Gastrocnemius medialis (tissue), 4 donors: ENCODE data around the gene CACNA2D2. TPM values are rescaled to one million over a fixed set of nuclear protein-coding genes. Genes with fewer than 3 reads are reported as not detected.

ENCODE experiments used
- ATAC-seq, 2 donors: fragments of 150-250 bp; one replicate each; pipeline ENCODE4 v1.9.1; 2016
- DNase-seq, 2 donors: peaks; one replicate each; pipeline ENCODE4 v3.0.0-alpha.2; 2019
- H3K27ac ChIP-seq, 4 donors: fragments of 200-600 bp; sonication (generic); 1 replicate in 1 of 4; 2 replicates in 3 of 4; pipeline ENCODE4 v1.5.1; 2016 to 2018; ENCODE audit warnings: mild to moderate bottlenecking in 2 of 4, moderate library complexity in 1 of 4
- H3K27me3 ChIP-seq, 3 donors: fragments of 200-600 bp; sonication (generic) in 2 of 3; 1 replicate in 1 of 3; 2 replicates in 2 of 3; pipeline versions ENCODE4 v1.5.1 to v1.6.0; 2016 to 2019; ENCODE audit warnings: mild to moderate bottlenecking in 1 of 3, moderate library complexity in 1 of 3
- H3K36me3 ChIP-seq, 2 donors: fragments of 200-600 bp; sonication (generic) in 1 of 2; one replicate each; pipeline ENCODE4 v1.5.1; 2017 to 2018
- H3K4me1 ChIP-seq, 2 donors: fragments of 200-600 bp; sonication (generic) in 1 of 2; one replicate each; pipeline ENCODE4 v1.5.1; 2016 to 2017; ENCODE audit warnings: mild to moderate bottlenecking in 2 of 2
- H3K4me3 ChIP-seq, 4 donors: fragments of 200-600 bp; sonication (generic) in 3 of 4; 1 replicate in 1 of 4; 2 replicates in 3 of 4; pipeline ENCODE4 v1.5.1; 2016 to 2019; ENCODE audit warnings: mild to moderate bottlenecking in 2 of 4
- H3K9me3 ChIP-seq, 3 donors: fragments of 200-600 bp; sonication (generic) in 2 of 3; 1 replicate in 1 of 3; 2 replicates in 2 of 3; pipeline ENCODE4 v1.5.1; 2016 to 2019
- CTCF ChIP-seq, 5 experiments: fragments of 450-650 bp in 3 of 5; fragments of 200-600 bp in 2 of 5; sonication (generic) in 2 of 5; IDR thresholded peaks in 4 of 5; conservative IDR thresholded peaks in 1 of 5; 1 replicate in 4 of 5; 2 replicates in 1 of 5; pipeline ENCODE4 v1.5.1; 2016 to 2019; ENCODE audit warnings: antibody characterized with exemption in 5 of 5, mild to moderate bottlenecking in 3 of 5, moderate library complexity in 3 of 5
- POLR2A ChIP-seq, 2 donors: fragments of 450-650 bp; IDR thresholded peaks; one replicate each; pipeline ENCODE4 v1.6.1; 2017; ENCODE audit warnings: antibody characterized with exemption in 2 of 2, mild to moderate bottlenecking in 2 of 2, moderate library complexity in 2 of 2
- in situ Hi-C, 4 donors: fragments of 200-750 bp; cut with MboI; loops; one replicate each; pipeline versions ENCODE4 v1.15.0 to v1.8.0; 2017; ENCODE audit warnings: low sequenced_read_pairs in 4 of 4
- intact Hi-C: fragments of 100-400 bp; cut with DNase I; formaldehyde crosslinking; loops from one replicate; pipeline ENCODE4 v1.15.1; 2023; ENCODE audit warnings: low total_unique reads
- total RNA-seq, 4 donors: library from RNA; depleted of rRNA; stranded (reverse); fragments of >200 nt; gene quantifications; one replicate each; pipeline versions ENCODE4 v1.1.0 to v1.2.3, GENCODE V29; 2016

The CACNA2D2 gene
- total RNA-seq, 4 donors from 2014 or later, result 0.27 to 0.68 (median 0.45) TPM

- ATAC-seq (no peak), DNase-seq (no peak)
- no peaks in the 10 kb centered on the region for H3K27me3 ChIP-seq
- in situ Hi-C loops, result loop anchor here in 3 of 4 donors (5.0 to 25.0 kb wide), 4 partner anchors 105 to 195 kb away; partner anchors contain the start of genes ZMYND10 (in 2 of the 3), CYB561D2 (in 1 of the 3), NPRL2 (in 1 of the 3) and RASSF1 (in 1 of the 3)
- no peaks in the 10 kb centered on the region for H3K9me3 ChIP-seq
- no peak overlapping the region for H3K4me3 ChIP-seq
- intact Hi-C loops, result no loop called here
- H3K4me1 ChIP-seq, result no peaks in the 10 kb centered on the region
- no peaks in the 10 kb centered on the region for H3K36me3 ChIP-seq
- H3K27ac ChIP-seq, result no peak overlapping the region
- TF ChIP-seq CTCF (IDR thresholded peaks at IDR 0.05 in 4 of 5, conservative IDR thresholded peaks at IDR 0.05 in 1 of 5) (no peak), POLR2A (IDR thresholded peaks at IDR 0.05) (no peak)
Measured at GRCh38 chr3:50539356-50540286, 36.2 kb upstream of the CACNA2D2 start.

GRCh38 chr3:50537421-50538129, 34.1 kb upstream of the CACNA2D2 start:
- Histone ChIP-seq H3K27ac (no peak overlapping the region), H3K4me3 (no peak overlapping the region), H3K36me3 (no peaks in the 10 kb centered on the region), H3K9me3 (no peaks in the 10 kb centered on the region), H3K4me1 (no peaks in the 10 kb centered on the region), H3K27me3 (no peaks in the 10 kb centered on the region)
- ATAC-seq, result no peak
- in situ Hi-C loops, result loop anchor here in 2 of 4 donors (10.0 to 25.0 kb wide), 2 partner anchors 103 to 175 kb away; partner anchors contain the start of genes CYB561D2 (in 1 of the 2), NPRL2 (in 1 of the 2) and TMEM115 (in 1 of the 2)
- DNase-seq, result no peak
- TF ChIP-seq POLR2A (IDR thresholded peaks at IDR 0.05), result no peak
- TF ChIP-seq CTCF (IDR thresholded peaks at IDR 0.05 in 4 of 5, conservative IDR thresholded peaks at IDR 0.05 in 1 of 5), result no peak
- intact Hi-C loops, result no loop called here

GRCh38 chr3:50536471-50537180, 33.2 kb upstream of the CACNA2D2 start:
- H3K9me3 ChIP-seq, result no peaks in the 10 kb centered on the region
- no peak overlapping the region for H3K4me3 ChIP-seq
- DNase-seq (no peak), ATAC-seq (no peak)
- H3K36me3 ChIP-seq, result no peaks in the 10 kb centered on the region
- no peaks in the 10 kb centered on the region for H3K27me3 ChIP-seq
- no peak overlapping the region for H3K27ac ChIP-seq
- TF ChIP-seq POLR2A (IDR thresholded peaks at IDR 0.05), result no peak
- no peak for TF ChIP-seq CTCF (IDR thresholded peaks at IDR 0.05 in 4 of 5, conservative IDR thresholded peaks at IDR 0.05 in 1 of 5)
- in situ Hi-C loops, result loop anchor here in 2 of 4 donors (10.0 to 25.0 kb wide), 2 partner anchors 102 to 174 kb away; partner anchors contain the start of genes CYB561D2 (in 1 of the 2), NPRL2 (in 1 of the 2) and TMEM115 (in 1 of the 2)
- intact Hi-C loops, result no loop called here
- H3K4me1 ChIP-seq, result no peaks in the 10 kb centered on the region

GRCh38 chr3:50534681-50535330, 31.4 kb upstream of the CACNA2D2 start:
- no peak for TF ChIP-seq POLR2A (IDR thresholded peaks at IDR 0.05)
- no peak for TF ChIP-seq CTCF (IDR thresholded peaks at IDR 0.05 in 4 of 5, conservative IDR thresholded peaks at IDR 0.05 in 1 of 5)
- no peak for DNase-seq
- in situ Hi-C loops (loop anchor here in 2 of 4 donors (10.0 to 25.0 kb wide), 2 partner anchors 100 to 173 kb away; partner anchors contain the start of genes CYB561D2 (in 1 of the 2), NPRL2 (in 1 of the 2) and TMEM115 (in 1 of the 2)), intact Hi-C loops (no loop called here)
- Histone ChIP-seq H3K4me3 (no peak overlapping the region), H3K36me3 (no peaks in the 10 kb centered on the region), H3K27ac (no peak overlapping the region), H3K4me1 (no peaks in the 10 kb centered on the region), H3K27me3 (no peaks in the 10 kb centered on the region), H3K9me3 (no peaks in the 10 kb centered on the region)
- ATAC-seq, result no peak
